RWPE2 (cell line): ENCODE results near the gene LDLRAP1.

Experiments
- ATAC-seq: fragments of 200-7000 bp; cut with Tn5 transposase; 3 replicates; pipeline ENCODE4 v1.9.1; 2021; ENCODE audit warnings: low read depth
- DNase-seq: peaks from one replicate; pipeline ENCODE4 v3.0.0-alpha.2; 2020; ENCODE audit warnings: low spot score
- H3K27ac ChIP-seq: fragments of 450-650 bp; 2 replicates; pipeline ENCODE4 v1.5.1; 2017; ENCODE audit warnings: mild to moderate bottlenecking; ENCODE audit not compliant: poor library complexity, severe bottlenecking
- H3K27me3 ChIP-seq: fragments of 250-450 bp; sonication (Bioruptor Pico); 2 replicates; pipeline ENCODE4 v1.5.1; 2021; ENCODE audit warnings: mild to moderate bottlenecking, moderate library complexity; ENCODE audit not compliant: insufficient read depth, poor library complexity, severe bottlenecking
- H3K36me3 ChIP-seq: fragments of 250-450 bp; sonication (Bioruptor Pico); 2 replicates; pipeline ENCODE4 v1.5.1; 2020; ENCODE audit warnings: low read depth, mild to moderate bottlenecking, moderate library complexity
- H3K4me1 ChIP-seq: fragments of 250-450 bp; sonication (Bioruptor Pico); 2 replicates; pipeline ENCODE4 v1.5.1; 2021; ENCODE audit warnings: mild to moderate bottlenecking, moderate library complexity; ENCODE audit not compliant: insufficient read depth, poor library complexity, severe bottlenecking
- H3K4me3 ChIP-seq: fragments of 250-450 bp; sonication (Bioruptor Pico); 2 replicates; pipeline ENCODE4 v1.5.1; 2021; ENCODE audit warnings: mild to moderate bottlenecking, moderate library complexity; ENCODE audit not compliant: severe bottlenecking
- H3K9me3 ChIP-seq: fragments of 250-450 bp; sonication (Bioruptor Pico); 2 replicates; pipeline ENCODE4 v1.5.1; 2021; ENCODE audit warnings: mild to moderate bottlenecking, moderate library complexity; ENCODE audit not compliant: severe bottlenecking
- TF ChIP-seq, protein P1 (sequence below): fragments of 450-650 bp; IDR thresholded peaks from one replicate; pipeline ENCODE4 v1.5.1; 2017; ENCODE audit warnings: mild to moderate bottlenecking, moderate library complexity; ENCODE audit not compliant: poor library complexity, severe bottlenecking

Gene LDLRAP1

GRCh38 chr1:25607123-25607522 lies 63.7 kb downstream of the LDLRAP1 start:
- DNase-seq (no peak), ATAC-seq (no peak)
- peaks cover 2% of the 10 kb centered on the region for H3K4me1 ChIP-seq
- H3K27ac ChIP-seq = no peak overlapping the region
- no peak overlapping the region for H3K4me3 ChIP-seq
- H3K9me3 ChIP-seq = no peaks in the 10 kb centered on the region
- no peaks in the 10 kb centered on the region for H3K36me3 ChIP-seq
- TF ChIP-seq, protein P1, sequence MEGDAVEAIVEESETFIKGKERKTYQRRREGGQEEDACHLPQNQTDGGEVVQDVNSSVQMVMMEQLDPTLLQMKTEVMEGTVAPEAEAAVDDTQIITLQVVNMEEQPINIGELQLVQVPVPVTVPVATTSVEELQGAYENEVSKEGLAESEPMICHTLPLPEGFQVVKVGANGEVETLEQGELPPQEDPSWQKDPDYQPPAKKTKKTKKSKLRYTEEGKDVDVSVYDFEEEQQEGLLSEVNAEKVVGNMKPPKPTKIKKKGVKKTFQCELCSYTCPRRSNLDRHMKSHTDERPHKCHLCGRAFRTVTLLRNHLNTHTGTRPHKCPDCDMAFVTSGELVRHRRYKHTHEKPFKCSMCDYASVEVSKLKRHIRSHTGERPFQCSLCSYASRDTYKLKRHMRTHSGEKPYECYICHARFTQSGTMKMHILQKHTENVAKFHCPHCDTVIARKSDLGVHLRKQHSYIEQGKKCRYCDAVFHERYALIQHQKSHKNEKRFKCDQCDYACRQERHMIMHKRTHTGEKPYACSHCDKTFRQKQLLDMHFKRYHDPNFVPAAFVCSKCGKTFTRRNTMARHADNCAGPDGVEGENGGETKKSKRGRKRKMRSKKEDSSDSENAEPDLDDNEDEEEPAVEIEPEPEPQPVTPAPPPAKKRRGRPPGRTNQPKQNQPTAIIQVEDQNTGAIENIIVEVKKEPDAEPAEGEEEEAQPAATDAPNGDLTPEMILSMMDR = no peak
- H3K27me3 ChIP-seq = peaks cover 7% of the 10 kb centered on the region

DNA sequence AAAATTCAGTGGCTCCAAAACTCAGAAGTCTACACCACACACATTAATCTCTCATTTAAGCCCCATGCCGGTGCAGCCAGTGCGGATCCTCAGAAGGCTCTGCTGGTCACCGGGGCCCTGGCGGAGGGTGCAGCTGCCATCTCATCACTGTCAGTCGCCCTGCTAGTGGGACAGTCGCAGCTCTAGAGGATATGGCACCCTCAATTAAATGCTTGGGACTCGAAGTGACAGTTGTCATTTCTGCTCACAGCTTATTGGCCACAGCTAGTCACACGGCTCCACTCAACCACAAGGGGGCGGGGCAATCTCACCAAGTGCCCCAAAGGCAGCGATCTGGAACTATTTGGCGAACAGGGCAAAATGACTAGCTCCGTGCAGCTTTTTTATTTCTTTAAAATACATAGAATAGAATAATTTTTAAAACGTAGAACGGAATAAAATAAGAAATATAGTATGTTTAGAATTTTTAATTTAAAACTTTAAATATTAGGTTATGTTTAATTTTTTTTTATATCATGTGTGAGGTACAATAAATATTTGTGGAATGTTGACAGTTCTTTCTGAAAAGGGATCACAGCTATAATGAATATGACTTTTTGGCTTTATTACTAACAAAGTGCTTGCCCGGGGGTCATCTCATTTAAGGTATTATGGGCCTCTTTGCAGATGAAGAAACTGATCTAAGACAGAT lies 65.2 kb downstream of the LDLRAP1 start:
- peak; percentile 84 for ATAC-seq
- no peak overlapping the region for H3K4me3 ChIP-seq
- TF ChIP-seq, protein P1 = peak; percentile 75

DNA sequence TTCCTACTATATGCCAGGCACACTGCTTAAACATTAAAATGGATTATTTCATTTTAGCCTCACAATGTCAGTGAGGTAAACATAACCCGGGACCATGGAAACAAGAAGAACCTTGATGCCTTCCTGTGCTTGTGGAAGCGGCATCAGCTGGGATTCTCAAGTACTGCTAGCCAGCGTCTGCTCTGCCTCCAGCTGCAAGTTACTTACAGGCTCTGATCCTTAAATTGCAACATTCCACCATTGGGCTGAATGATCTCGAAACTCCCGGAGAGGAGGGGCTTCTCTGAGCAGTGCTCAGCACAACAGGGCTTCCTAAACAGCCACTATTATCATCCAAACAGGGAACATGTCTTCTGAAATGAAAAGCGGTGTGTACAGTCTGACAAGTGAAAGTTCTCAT lies 66.5 kb downstream of the LDLRAP1 start:
- peaks cover 2% of the 10 kb centered on the region for H3K4me1 ChIP-seq
- H3K27me3 ChIP-seq = peaks cover 7% of the 10 kb centered on the region
- ATAC-seq (no peak), DNase-seq (no peak)
- no peak overlapping the region for H3K4me3 ChIP-seq
- TF ChIP-seq, protein P1 = no peak
- H3K36me3 ChIP-seq = no peaks in the 10 kb centered on the region
- H3K9me3 ChIP-seq = no peaks in the 10 kb centered on the region
- H3K27ac ChIP-seq = no peak overlapping the region

More for the DNA sequence above, 65.2 kb downstream of the LDLRAP1 start:
- peak; percentile 78 for DNase-seq
- Histone ChIP-seq H3K36me3 (no peaks in the 10 kb centered on the region), H3K27ac (no peak overlapping the region), H3K4me1 (peaks cover 2% of the 10 kb centered on the region), H3K27me3 (peaks cover 7% of the 10 kb centered on the region), H3K9me3 (no peaks in the 10 kb centered on the region)

GRCh38 chr1:25610822-25611630 lies 67.6 kb downstream of the LDLRAP1 start:
- TF ChIP-seq, protein P1 = peak; percentile 42
- DNase-seq (no peak), ATAC-seq (0 out of 3 replicates have a peak, but pooled peaks have one; percentile 23)
- H3K9me3 ChIP-seq = no peaks in the 10 kb centered on the region
- H3K27me3 ChIP-seq = peaks cover 7% of the 10 kb centered on the region
- H3K27ac ChIP-seq = no peak overlapping the region
- H3K4me3 ChIP-seq = no peak overlapping the region
- peaks cover 2% of the 10 kb centered on the region for H3K4me1 ChIP-seq
- no peaks in the 10 kb centered on the region for H3K36me3 ChIP-seq

- DNase-seq (no peak), ATAC-seq (no peak)
- Histone ChIP-seq H3K4me3 (no peak overlapping the region), H3K9me3 (no peaks in the 10 kb centered on the region), H3K27ac (no peak overlapping the region), H3K36me3 (no peaks in the 10 kb centered on the region), H3K4me1 (peaks cover 2% of the 10 kb centered on the region), H3K27me3 (peaks cover 7% of the 10 kb centered on the region)
- TF ChIP-seq, protein P1 = no peak
These were observed 68.4 kb downstream of the LDLRAP1 start for GRCh38 chr1:25611843-25612242.
